ENCODE results near the gene ITPR2. TPM values are rescaled to one million over a fixed set of nuclear protein-coding genes. Genes with fewer than 3 reads are reported as not detected.
"Not testable (repeated sequence)": the region's sequence is repeated elsewhere in the genome, so short reads cannot be mapped to it uniquely, and the experiment has no call there.

The ITPR2 gene
- total RNA-seq, 1 donor from 2014 or later, result 71.7 TPM

GRCh38 chr12:26771861-26772260 lies 61.1 kb downstream of the ITPR2 start:
- ATAC-seq (no peak), DNase-seq (ENCODE audit: low spot score) (no peak)
- intact Hi-C loops (cut with DNase I), result no loop called here

GRCh38 chr12:26770239-26771070 lies 62.5 kb downstream of the ITPR2 start:
- no peak for ATAC-seq
- DNase-seq (ENCODE audit: low spot score), result no peak

GRCh38 chr12:26769611-26770010 lies 63.4 kb downstream of the ITPR2 start:
- DNase-seq (ENCODE audit: low spot score) (no peak), ATAC-seq (no peak)
- intact Hi-C loops (cut with DNase I), result no loop called here

More at GRCh38 chr12:26770239-26771070, 62.5 kb downstream of the ITPR2 start:
- intact Hi-C loops (cut with DNase I), result no loop called here

GRCh38 chr12:26768611-26769603 lies 64.1 kb downstream of the ITPR2 start:
- intact Hi-C loops (cut with DNase I), result no loop called here
- ATAC-seq, result no peak

GRCh38 chr12:26767865-26768264 lies 65.1 kb downstream of the ITPR2 start:
- no peak for ATAC-seq
- intact Hi-C loops (cut with DNase I), result no loop called here

More at GRCh38 chr12:26768611-26769603, 64.1 kb downstream of the ITPR2 start:
- DNase-seq (ENCODE audit: low spot score), result no peak

GRCh38 chr12:26767116-26767515 lies 65.9 kb downstream of the ITPR2 start:
- intact Hi-C loops (cut with DNase I), result no loop called here
- DNase-seq (ENCODE audit: low spot score) (no peak), ATAC-seq (no peak)

More at GRCh38 chr12:26767865-26768264, 65.1 kb downstream of the ITPR2 start:
- no peak for DNase-seq (ENCODE audit: low spot score)

GRCh38 chr12:26762186-26762585 lies 70.8 kb downstream of the ITPR2 start:
- no peak for DNase-seq (ENCODE audit: low spot score)
- intact Hi-C loops (cut with DNase I), result no loop called here
- ATAC-seq, result no peak

- ATAC-seq (no peak), DNase-seq (ENCODE audit: low spot score) (no peak)
- intact Hi-C loops (cut with DNase I), result no loop called here
These were observed 71.2 kb downstream of the ITPR2 start for GRCh38 chr12:26761775-26762174.

GRCh38 chr12:26760657-26761293 lies 72.2 kb downstream of the ITPR2 start:
- intact Hi-C loops (cut with DNase I), result no loop called here
- ATAC-seq (no peak), DNase-seq (ENCODE audit: low spot score) (no peak)

- intact Hi-C loops (cut with DNase I); DNase-seq (ENCODE audit: low spot score); ATAC-seq: not testable (repeated sequence)
These were observed 77.6 kb downstream of the ITPR2 start for GRCh38 chr12:26755362-26755761.

- DNase-seq (ENCODE audit: low spot score), result no peak
- intact Hi-C loops (cut with DNase I), result no loop called here
- ATAC-seq, result no peak
These were observed 78.8 kb downstream of the ITPR2 start for GRCh38 chr12:26754148-26754547.

- intact Hi-C loops (cut with DNase I), result no loop called here
- ATAC-seq (no peak), DNase-seq (ENCODE audit: low spot score) (no peak)
These were observed 81.8 kb downstream of the ITPR2 start for GRCh38 chr12:26751179-26751578.

- DNase-seq (ENCODE audit: low spot score) (no peak), ATAC-seq (no peak)
- intact Hi-C loops (cut with DNase I), result no loop called here
These were observed 82.3 kb downstream of the ITPR2 start for GRCh38 chr12:26750531-26751175.

- intact Hi-C loops (cut with DNase I), result no loop called here
- no peak for DNase-seq (ENCODE audit: low spot score)
- no peak for ATAC-seq
These were observed 83.2 kb downstream of the ITPR2 start for GRCh38 chr12:26749781-26750180.

GRCh38 chr12:26748741-26749431 lies 84.1 kb downstream of the ITPR2 start:
- ATAC-seq (no peak), DNase-seq (ENCODE audit: low spot score) (no peak)
- intact Hi-C loops (cut with DNase I), result no loop called here

GRCh38 chr12:26748412-26748740 lies 84.6 kb downstream of the ITPR2 start:
- ATAC-seq, result no peak
- DNase-seq (ENCODE audit: low spot score), result no peak
- intact Hi-C loops (cut with DNase I), result no loop called here

- intact Hi-C loops (cut with DNase I), result no loop called here
- DNase-seq (ENCODE audit: low spot score), result no peak
- no peak for ATAC-seq
These were observed 86.8 kb downstream of the ITPR2 start for GRCh38 chr12:26746121-26746714.

Data from sciatic nerve (tissue), 2 donors.